HG03175 (cell line): ENCODE data around the gene CMTM5.
"Not testable (repeated sequence)": the region's sequence is repeated elsewhere in the genome, so short reads cannot be mapped to it uniquely, and the experiment has no call there.

Experiments
- ATAC-seq: cut with Tn5 transposase; IDR thresholded peaks from one replicate; pipeline ENCODE4 v1.9.1; 2021; ENCODE audit warnings: mild to moderate bottlenecking, moderate library complexity; ENCODE audit not compliant: unreplicated experiment

CMTM5 gene

DNA sequence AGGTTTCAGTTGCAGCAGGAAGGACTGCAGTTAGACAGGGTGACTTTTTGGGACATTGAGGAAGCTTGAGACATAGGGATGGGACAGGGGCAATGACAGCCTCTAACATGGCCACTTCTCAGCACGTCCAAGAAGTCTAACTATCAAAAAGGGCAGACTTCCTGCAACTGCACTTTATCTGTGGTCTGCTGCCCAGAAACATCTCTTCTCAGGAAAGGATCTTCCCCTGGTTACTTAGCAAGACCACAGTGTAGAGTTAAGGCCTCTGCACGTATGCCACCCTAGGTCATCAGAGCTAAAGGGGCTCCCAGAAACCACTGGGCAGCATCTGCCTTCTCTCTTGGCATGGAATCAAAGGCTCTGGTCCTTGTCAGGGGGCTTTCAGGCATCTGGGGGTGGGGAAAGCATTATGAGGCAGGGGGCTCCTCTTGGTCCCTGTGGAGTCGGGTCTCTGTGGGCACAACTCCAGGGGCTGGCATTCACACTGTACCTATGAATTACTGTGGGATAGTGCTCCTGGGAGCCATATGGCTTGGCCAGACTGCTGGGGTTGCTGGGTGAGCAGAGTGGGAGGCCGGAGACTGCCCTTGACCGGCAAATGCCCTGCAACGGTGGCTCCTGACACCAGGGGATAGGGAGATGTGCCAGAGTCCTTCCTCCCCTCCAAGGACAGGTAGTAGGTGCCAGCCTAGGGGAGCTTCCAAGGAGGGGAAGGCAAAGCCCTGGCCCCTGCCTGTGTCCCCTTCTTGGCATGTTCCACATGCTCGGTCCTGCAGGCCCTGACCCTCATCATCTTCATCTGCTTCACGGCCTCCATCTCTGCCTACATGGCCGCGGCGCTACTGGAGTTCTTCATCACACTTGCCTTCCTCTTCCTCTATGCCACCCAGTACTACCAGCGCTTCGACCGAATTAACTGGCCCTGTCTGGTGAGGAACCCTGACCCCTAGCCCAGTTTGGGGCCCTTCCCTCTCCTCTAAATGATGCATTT lies 1.0 kb downstream of the CMTM5 start:
- ATAC-seq: no peak

DNA sequence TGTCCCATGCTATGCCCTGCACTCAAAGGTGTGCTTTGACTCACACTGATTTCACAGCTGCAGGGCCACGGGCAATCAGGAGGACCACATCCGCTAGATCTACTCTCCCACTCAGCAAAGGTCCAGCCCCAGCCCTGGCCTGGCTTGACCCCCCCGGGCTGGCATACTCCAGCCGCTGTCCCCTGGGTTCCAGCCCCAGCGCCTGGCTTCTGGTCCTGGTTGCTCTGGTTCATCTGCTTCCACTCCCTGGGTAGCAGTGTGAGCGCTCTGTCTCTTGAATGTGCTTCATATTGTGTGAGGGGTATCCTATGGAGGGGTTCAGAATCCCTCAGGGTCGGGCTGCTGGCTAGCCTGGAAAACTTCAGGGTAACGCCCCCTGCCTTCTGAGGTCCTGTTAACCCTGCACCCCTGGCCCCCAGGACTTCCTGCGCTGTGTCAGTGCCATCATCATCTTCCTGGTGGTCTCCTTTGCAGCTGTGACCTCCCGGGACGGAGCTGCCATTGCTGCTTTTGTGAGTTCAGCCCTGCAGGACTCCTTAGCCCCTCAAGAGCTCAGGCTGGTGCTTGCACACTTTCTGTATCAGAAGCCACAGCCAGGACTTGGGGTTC lies 1.9 kb downstream of the CMTM5 start:
- ATAC-seq: no peak

DNA sequence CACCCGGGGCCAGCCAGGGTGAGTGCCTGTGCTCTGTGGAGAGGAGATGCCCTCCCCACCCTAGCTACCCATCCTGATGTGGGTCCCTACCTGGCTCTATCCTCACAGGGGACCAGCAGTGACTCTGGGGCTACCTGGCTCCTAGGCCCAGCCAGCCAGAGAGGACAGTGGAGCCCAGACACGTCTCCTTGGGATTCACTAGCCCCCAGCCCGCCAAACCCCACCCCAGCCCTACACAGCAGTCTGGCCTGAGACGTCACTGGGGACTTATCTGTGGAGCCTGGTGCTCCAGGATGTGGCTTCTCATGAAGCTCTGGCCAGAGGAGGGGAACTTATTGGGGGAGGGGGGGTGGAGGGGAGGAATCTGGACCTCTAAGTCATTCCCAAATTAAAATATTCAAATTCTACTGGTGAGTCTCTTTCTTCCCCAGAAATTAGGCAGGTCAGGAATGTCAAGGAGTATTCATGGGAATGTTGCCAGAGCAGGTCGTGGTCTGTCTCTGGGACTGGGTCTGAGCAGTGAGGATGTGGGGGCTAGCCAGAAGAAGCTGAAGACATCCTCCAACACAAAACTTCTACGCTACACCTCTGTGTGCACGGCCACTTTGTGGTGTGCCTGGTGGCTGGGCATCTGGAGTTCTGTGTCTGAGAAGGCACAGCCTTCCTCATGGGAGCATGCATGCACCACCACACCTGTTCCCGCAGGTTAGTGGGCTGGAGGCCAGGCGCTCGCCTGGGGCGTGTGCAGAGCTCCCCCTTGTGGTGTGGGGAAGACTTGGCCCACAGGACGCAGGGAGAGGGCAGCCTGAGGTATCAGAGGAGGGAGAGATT lies 2.7 kb downstream of the CMTM5 start:
- no peak for ATAC-seq

DNA sequence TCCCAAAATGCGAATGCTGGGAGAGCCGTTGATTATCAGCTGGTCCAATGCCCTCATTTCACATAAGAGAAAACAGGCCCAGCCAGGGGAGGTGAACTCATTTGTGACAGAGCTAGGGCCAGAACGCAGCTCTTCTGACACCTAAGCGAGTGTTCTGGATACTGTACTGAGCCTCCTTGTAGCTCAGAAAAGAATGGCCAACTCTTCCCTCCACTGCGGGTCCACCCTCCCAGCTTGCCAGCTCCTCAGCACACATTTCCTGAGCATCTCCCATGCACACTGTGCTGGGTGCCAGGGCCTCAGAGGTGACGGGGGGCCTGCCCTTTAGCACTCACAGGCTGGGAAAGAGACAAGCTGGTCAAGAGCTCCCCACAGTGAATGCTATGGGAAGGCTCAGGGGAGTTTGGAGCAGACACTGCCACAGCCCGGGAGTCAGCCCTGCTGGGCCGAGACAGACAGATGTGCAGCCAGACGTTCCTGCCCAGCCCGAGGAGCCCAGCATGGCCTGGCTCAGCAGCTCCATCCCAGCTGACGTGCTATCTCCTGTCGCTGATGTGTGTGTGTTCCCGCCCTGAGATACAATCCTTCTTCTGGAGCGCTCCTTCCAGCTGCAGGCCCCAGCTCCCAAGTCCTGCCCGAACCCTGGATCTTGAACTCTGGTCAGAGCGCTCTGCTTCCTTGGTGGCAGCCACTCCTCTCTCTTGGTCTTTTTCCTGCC lies 3.5 kb downstream of the CMTM5 start:
- ATAC-seq: no peak

DNA sequence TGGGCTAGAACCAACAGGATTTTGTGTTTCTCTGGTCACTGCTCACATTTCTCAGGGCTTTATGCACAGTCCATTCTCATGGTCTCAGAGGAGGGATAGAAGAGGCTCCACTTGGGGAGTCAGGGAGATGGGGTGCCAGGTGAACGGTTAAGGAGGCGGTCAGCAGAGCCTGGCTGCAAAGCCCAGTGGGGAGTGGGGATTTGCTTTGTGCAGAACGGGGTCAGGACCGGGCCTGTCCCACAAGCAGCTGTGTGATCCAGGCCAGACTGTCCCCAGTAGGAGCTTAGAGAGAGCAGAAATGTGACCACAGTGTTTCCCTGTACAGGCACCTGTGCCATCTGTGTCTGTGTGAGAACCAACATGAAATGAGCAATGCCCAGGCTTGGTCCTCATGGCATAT lies 4.1 kb downstream of the CMTM5 start:
- ATAC-seq: no peak

DNA sequence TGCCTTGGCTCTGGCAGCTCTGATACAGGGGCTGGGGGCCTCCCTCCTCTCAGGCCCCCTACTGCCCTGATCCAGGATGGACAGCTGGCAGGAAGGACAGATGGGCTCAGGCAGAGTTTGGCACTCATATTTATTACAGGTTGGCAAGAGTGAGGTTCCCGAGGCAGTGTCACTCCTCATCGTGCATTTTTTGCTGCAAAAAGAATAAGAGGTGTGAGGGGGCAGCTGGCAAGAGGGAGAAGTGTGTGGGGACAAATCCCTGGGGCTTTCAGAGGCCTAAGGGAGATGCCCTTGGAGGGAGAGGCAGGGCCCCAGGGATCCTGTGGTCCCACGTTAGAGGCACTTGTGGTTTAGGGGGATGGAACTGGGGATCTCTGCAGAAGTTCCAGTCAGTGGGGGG lies 5.0 kb downstream of the CMTM5 start:
- ATAC-seq: no peak

DNA sequence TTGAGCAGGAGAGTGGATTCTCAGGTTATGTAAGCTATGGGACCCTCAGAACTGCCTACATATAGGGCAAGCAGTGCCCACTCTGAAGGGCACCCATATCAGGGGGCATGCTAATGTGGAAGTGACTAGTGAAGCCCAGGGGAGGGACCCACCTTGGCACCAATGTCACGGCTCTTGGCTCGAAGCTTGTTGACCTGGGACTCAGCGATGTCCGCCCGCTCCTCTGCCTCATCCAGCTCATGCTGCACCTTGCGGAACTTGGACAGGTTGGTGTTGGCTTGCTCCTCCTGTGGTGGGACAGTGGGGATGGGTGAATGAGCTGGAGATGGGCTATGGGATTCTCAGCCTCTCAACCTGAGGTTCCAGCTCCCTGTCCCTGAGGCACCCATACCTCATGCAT lies 5.4 kb downstream of the CMTM5 start:
- ATAC-seq: no peak

DNA sequence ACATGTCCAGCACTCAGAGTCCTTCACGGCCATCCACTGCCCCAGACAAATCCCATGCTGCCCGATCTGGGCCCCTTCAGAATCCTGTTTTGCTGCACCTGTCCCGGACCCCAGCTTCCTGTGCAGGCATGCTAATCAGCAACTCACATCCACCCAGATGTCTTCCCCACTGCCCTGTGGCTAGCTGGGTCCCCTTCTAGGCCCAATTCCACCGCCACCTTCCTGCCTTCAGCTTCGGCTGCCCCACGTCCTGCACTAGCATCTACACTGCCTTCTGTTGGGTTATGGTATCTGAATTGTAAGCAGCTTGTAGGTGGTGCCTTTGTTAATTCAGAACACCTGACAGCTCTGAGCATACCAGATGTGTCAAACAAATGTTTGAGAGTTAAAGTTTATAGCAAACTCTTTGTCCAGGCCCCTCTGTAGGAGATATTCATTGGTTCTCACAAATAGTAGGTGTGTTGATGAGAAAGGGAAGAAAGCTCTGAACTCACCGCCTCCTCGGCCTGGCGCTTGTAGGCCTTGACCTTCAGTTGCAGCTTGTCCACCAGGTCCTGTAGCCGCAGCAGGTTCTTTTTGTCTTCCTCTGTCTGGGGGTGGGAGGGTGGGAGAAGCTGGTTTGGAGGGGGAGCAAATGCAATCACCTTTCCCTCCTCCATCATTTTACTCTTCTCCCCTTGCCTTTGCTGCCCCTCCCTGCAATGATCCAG lies 6.0 kb downstream of the CMTM5 start:
- no peak for ATAC-seq

DNA sequence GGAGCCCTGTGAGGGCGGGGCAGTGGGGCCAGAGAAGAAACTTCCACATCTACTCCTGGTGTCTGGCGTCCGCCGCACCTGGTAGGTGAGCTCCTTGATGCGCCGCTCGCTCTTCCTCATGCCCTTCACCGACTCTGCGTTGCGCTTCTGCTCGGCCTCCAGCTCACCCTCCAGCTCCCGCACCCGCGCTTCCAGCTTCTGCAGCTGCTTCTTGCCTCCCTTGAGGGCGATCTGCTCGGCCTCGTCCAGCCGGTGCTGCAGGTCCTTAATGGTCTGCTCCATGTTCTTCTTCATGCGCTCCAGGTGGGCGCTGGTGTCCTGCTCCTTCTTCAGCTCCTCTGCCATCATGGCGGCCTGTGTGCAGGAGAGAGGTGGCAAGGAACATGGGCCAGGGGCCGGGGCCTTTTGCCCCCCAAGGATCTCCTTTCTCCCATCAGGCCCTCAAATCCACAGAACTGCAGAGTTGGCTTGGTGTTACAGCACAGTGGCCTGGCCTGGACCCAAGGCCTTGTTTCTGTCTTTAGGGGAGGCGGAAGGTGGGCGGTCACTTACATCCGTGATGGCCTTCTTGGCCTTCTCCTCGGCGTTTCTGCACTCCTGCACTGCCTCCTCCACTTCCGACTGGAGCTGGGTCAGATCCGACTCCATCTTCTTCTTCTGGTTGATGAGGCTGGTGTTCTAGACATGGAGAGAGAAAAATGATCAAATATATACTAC lies 7.7 kb downstream of the CMTM5 start:
- ATAC-seq: no peak

DNA sequence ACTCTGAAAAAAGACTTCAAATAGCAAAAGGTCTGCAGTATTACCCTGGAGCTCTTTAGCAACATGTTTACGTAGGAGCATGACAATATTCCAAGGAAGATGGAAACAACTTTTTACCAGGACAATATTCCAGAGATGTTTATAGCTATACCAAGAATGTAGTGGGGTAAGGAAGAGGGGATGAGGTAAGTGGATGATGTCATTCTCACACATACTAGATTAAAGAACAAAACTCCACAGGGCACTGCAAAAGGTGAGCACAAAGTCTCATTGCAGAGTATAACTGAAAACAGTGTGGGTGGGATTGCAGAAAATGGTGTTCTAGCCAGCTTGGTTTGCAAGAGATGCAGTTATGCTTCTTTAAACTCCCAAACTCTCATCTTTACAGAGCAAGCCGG lies 8.4 kb downstream of the CMTM5 start:
- ATAC-seq: no peak

DNA sequence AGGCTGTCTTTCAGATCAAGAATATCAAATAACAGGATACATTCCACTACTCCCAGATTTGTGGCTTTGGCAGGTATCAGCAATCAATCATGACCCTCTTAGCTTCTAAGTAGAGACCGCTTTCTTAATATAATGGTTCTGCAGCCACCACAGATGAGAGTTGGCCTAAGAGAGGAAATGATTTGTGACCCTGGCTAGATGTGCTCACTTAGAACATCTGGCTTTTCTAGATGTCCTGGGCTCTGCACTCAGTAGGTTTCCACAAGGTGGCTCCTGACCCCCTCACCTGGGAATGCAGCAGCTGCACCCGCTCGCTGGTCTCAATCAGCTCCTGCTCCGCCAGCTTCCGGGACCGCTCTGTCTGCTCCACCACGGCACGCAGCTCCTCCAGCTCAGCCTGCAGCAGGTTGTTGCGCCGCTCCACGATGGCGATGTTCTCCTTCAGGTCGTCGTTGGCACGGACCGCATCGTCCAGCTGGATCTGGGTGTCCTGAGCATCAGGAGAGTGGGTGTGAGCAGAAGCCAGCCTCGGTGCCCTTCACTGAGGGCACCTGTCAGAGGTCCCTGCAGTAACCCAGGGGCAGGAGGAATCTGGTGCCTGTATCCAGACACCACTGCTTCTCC lies 8.9 kb downstream of the CMTM5 start:
- no peak for ATAC-seq

DNA sequence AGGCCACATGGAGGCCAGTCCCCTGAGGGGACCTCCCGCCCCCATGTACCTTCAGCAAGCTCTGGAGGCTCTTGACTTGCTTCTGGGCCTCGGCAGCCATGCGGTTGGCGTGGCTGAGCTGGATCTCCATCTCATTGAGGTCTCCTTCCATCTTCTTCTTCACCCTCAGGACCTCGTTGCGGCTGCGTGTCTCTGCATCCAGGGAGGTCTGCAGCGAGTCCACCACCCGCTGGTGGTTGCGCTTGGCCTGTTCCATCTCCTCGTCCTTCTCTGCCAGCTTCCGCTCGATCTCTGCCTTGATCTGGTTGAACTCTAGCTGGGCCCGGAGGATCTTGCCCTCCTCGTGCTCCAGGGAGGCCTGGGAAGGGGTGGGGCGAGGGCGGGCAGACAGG lies 9.4 kb downstream of the CMTM5 start:
- not testable (repeated sequence) for ATAC-seq

DNA sequence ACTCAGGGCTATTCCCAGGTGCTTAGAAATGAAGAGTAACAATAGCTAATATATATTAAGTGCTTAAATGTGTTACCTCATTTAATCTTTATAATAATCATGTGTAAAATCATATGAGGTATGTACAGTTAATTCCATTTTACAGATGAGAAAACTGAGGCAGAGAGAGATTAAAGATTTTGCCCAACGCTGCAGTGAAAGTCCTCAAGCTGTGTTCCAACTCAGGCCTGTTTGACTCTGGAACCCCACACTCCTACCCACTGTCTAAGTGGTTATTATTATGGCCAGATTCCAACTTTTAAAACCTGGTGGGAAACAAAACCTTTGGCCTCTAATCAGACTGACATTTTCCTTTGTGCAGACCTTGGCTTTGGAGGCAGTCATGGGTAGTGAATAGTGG lies 10.2 kb downstream of the CMTM5 start:
- ATAC-seq: no peak

DNA sequence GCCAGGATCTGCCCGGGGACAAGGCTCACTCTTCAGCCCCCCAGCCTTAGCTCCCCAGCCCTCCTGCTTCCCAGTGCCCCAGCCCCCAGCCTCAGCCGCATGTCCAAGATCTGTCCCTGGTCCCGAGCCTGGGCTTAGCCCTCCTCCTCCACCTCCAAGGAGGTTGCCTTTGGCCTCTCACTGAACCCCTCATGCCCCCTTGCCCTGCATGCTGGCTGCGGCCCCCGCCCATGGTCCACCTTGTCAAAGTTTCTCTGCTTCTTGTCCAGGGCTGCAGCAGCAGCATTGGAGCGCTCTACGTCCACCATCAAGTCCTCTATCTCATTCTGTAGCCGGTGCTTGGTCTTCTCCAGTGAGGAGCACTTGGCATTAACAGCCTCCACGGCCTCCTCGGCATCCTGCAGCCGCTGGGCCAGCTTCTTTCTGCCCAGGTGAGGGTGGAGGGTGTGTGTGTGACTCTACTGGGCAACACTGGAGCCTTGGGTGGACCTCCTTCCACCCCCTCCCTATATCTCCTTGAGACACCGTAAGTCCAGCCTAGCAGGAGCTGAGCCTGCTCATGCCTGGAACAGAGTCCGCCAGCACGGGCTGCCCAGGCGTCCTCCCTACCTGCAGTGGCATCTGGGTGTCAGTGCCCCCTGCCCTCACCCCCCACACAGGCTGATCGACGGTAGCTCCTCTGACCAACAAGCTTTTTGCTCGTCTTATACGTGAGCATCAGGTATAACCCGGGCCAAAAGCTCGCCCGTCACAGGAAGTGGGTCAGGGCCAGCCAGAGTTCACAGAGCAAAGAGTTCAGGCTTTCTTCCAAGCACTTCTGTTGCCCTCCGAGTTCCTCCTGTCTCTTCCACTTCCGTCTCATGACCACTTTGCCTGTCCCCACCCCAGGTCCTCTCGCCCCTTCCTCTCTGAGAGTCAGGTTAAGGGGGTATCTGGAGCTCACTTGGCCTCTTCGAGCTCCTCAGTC lies 11.4 kb downstream of the CMTM5 start:
- no peak for ATAC-seq

DNA sequence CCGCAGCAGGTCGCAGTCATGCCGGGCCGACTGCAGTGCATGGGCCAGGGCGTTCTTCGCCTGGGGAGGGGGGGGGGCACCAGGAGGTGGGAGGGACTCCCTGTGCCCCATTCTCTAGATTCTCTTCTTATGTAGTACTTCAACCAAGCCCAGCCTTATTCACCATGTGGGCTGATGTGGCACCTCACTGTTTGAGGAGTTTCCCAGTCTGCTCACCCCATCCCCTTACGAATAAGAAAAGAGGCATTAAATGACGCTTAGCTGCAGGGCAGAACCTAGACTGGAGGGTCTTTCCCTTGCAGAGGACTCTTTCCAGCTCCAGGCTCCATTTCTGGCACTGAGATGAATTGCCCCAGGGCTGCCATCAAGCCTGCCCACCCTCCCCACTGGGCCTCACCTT lies 12.2 kb downstream of the CMTM5 start:
- ATAC-seq: no peak

DNA sequence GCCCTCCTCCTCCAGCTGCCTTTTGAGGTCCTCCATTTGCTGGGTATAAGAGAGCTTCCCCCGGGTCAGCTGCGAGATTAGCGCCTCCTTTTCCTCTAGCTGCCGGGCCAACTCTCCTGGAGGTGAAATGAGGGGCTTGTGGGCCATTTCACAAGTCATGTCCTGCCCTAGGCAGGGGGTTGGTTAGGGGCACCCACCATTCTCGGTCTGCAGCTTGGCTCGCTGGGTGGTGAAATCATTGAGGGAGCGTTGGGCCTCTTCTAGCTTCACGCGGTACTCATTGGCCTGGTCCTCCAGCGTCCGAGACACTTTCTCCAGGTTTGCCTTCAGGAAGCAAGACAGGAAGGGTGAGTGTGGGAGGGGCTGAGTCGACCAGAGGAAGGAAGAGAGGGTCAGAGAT lies 12.6 kb downstream of the CMTM5 start:
- no peak for ATAC-seq

DNA sequence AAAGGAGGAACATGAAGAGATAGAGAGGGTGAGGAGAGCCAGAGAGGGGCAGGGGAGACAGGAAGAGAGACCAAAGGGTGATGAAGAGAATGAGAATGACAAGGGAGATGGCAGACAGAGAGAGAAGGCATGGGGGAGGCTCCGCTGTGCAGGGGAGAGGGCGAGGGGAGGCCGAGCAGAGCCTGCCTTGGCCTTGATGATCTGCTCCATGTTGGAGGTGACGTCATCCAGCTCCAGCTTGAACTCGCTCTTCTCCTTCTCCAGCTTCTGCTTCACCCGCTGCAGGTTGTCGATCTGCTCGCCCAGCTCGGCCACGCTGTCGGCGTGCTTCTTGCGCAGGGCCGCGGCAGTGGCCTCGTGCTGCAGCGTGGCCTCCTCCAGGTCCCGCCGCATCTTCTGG lies 13.0 kb downstream of the CMTM5 start:
- not testable (repeated sequence) for ATAC-seq

DNA sequence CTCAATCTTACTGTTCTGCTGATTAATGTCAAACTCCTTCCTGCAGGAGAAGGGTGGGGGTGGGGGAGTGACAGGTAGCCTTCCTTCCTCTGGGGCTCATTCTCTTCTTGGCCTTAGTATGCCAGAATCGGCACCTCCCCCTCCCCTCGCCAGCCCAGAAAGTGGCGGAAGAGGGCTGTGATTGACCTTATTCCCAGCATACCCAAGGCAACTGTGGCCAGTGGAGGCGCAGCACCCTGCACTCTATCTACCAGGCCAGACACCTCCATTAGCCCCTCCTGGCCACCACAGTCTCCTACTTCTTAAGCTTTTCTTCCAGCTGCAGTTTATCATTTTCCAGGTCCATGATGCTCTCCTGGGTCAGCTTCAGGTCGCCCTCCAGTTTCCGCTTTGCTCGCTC lies 15.8 kb downstream of the CMTM5 start:
- no peak for ATAC-seq
